SIG-M5 (cell line): Measurements from ENCODE around the gene DCAF5.
"Not testable (repeated sequence)": the region's sequence is repeated elsewhere in the genome, so short reads cannot be mapped to it uniquely, and the experiment has no call there.

ENCODE experiments used
- DNase-seq: peaks from one replicate; lab custom pipeline; 2025; lab: John Stamatoyannopoulos, UW

Gene DCAF5

GRCh38 chr14:69042787-69043444 is 110.0 kb downstream of the DCAF5 start:
- peak; percentile 79 for DNase-seq

GRCh38 chr14:69042299-69042698 is 110.6 kb downstream of the DCAF5 start:
- DNase-seq, result no peak

- DNase-seq, result no peak
These were observed 111.1 kb downstream of the DCAF5 start for GRCh38 chr14:69041783-69042182.

GRCh38 chr14:69040353-69040752 is 112.6 kb downstream of the DCAF5 start:
- DNase-seq, result no peak

- DNase-seq, result no peak
These were observed 113.7 kb downstream of the DCAF5 start for GRCh38 chr14:69039288-69039628.

GRCh38 chr14:69038455-69039287 is 114.2 kb downstream of the DCAF5 start:
- no peak for DNase-seq

- no peak for DNase-seq
These were observed 115.0 kb downstream of the DCAF5 start for GRCh38 chr14:69037790-69038454.

- no peak for DNase-seq
These were observed 116.0 kb downstream of the DCAF5 start for GRCh38 chr14:69036757-69037506.

GRCh38 chr14:69034612-69035262 is 118.2 kb downstream of the DCAF5 start:
- no peak for DNase-seq

- no peak for DNase-seq
These were observed 125.5 kb downstream of the DCAF5 start for GRCh38 chr14:69027242-69027913.

- DNase-seq, result no peak
These were observed 129.9 kb downstream of the DCAF5 start for GRCh38 chr14:69023035-69023434.

- not testable (repeated sequence) for DNase-seq
These were observed 130.8 kb downstream of the DCAF5 start for GRCh38 chr14:69022093-69022492.

GRCh38 chr14:69017706-69018105 is 135.2 kb downstream of the DCAF5 start:
- DNase-seq, result no peak

- no peak for DNase-seq
These were observed 138.1 kb downstream of the DCAF5 start for GRCh38 chr14:69014829-69015259.

GRCh38 chr14:69013943-69014782 is 138.8 kb downstream of the DCAF5 start:
- DNase-seq, result peak; percentile 92

GRCh38 chr14:69012256-69012953 is 140.5 kb downstream of the DCAF5 start:
- DNase-seq, result no peak

- DNase-seq, result no peak
These were observed 142.3 kb downstream of the DCAF5 start for GRCh38 chr14:69010648-69011047.

- DNase-seq, result no peak
These were observed 144.5 kb downstream of the DCAF5 start for GRCh38 chr14:69008421-69008884.

- no peak for DNase-seq
These were observed 146.6 kb downstream of the DCAF5 start for GRCh38 chr14:69006346-69006745.
